Cardiac muscle cell (in vitro differentiated cells and primary cell): ENCODE results near the gene CACNA2D3. TPM values are rescaled to one million over a fixed set of nuclear protein-coding genes. Genes with fewer than 3 reads are reported as not detected.

Experiments used
- DNase-seq, 2 donors: peaks; one replicate each; pipeline versions ENCODE4 v3.0.0 to v3.0.0-alpha.2; 2010 to 2017; ENCODE audit warnings: low read depth in 1 of 2, low spot score in 1 of 2
- H3K27ac ChIP-seq: fragments of 200-600 bp; sonication (generic); 2 replicates; pipeline ENCODE4 v1.5.1; 2016
- H3K27me3 ChIP-seq: fragments of 200-600 bp; sonication (generic); 2 replicates; pipeline ENCODE4 v1.6.0; 2016; ENCODE audit warnings: control low read depth
- H3K36me3 ChIP-seq: fragments of 200-600 bp; sonication (generic); 2 replicates; pipeline ENCODE4 v1.5.1; 2016; ENCODE audit warnings: control low read depth
- H3K4me1 ChIP-seq: fragments of 200-600 bp; sonication (generic); 2 replicates; pipeline ENCODE4 v1.8.1; 2017; ENCODE audit warnings: low read depth, mild to moderate bottlenecking, mixed run types
- H3K4me3 ChIP-seq: fragments of 200-600 bp; sonication (generic); 2 replicates; pipeline ENCODE4 v1.5.1; 2016; ENCODE audit warnings: mild to moderate bottlenecking
- H3K9me3 ChIP-seq: fragments of 200-600 bp; sonication (generic); 2 replicates; pipeline ENCODE4 v1.5.1; 2017; ENCODE audit warnings: low read depth, mild to moderate bottlenecking, control low read depth
- CTCF ChIP-seq: IDR thresholded peaks from 2 replicates; pipeline ENCODE4 v1.5.1; 2012; ENCODE audit warnings: low read depth, mild to moderate bottlenecking, low read length
- polyA plus RNA-seq: library from polyadenylated mRNA; unstranded; fragments of >200 nt; fragmentation: Nextera tagmentation; extraction: Ambion mirVana; gene quantifications from 2 replicates; pipeline ENCODE4 v1.2.1, GENCODE V29; 2016
- total RNA-seq: library from RNA; depleted of rRNA; stranded (reverse); fragments of >200 nt; gene quantifications from 2 replicates; pipeline ENCODE4 v1.2.3, GENCODE V29; 2016

Gene CACNA2D3
- total and polyA plus RNA-seq, 2 experiments from 2014 or later = 0.45 to 0.59 TPM

GRCh38 chr3:54773271-54773670, 650.9 kb downstream of the CACNA2D3 start:
- H3K4me3 ChIP-seq = no peak overlapping the region
- DNase-seq = no peak
- H3K27ac ChIP-seq = no peak overlapping the region
- TF ChIP-seq CTCF = no peak
- H3K4me1 ChIP-seq = no peaks in the 10 kb centered on the region
- H3K9me3 ChIP-seq = no peaks in the 10 kb centered on the region
- no peaks in the 10 kb centered on the region for H3K36me3 ChIP-seq
- no peaks in the 10 kb centered on the region for H3K27me3 ChIP-seq

GRCh38 chr3:54776601-54777000, 654.2 kb downstream of the CACNA2D3 start:
- Histone ChIP-seq H3K27me3 (no peaks in the 10 kb centered on the region), H3K9me3 (no peaks in the 10 kb centered on the region), H3K4me1 (no peaks in the 10 kb centered on the region), H3K27ac (no peak overlapping the region), H3K36me3 (no peaks in the 10 kb centered on the region), H3K4me3 (no peak overlapping the region)
- no peak for TF ChIP-seq CTCF
- DNase-seq = no peak

- no peak overlapping the region for H3K4me3 ChIP-seq
Observed at GRCh38 chr3:54777141-54777540, 654.8 kb downstream of the CACNA2D3 start.

GRCh38 chr3:54780336-54780735, 658.0 kb downstream of the CACNA2D3 start:
- DNase-seq = no peak
- H3K36me3 ChIP-seq = no peaks in the 10 kb centered on the region
- no peak for TF ChIP-seq CTCF

More at GRCh38 chr3:54777141-54777540, 654.8 kb downstream of the CACNA2D3 start:
- peak in 1 of 2 donors; percentile 29 for DNase-seq
- H3K27ac ChIP-seq = no peak overlapping the region
- H3K9me3 ChIP-seq = no peaks in the 10 kb centered on the region
- H3K36me3 ChIP-seq = no peaks in the 10 kb centered on the region
- no peak for TF ChIP-seq CTCF
- H3K4me1 ChIP-seq = no peaks in the 10 kb centered on the region
- no peaks in the 10 kb centered on the region for H3K27me3 ChIP-seq

DNA sequence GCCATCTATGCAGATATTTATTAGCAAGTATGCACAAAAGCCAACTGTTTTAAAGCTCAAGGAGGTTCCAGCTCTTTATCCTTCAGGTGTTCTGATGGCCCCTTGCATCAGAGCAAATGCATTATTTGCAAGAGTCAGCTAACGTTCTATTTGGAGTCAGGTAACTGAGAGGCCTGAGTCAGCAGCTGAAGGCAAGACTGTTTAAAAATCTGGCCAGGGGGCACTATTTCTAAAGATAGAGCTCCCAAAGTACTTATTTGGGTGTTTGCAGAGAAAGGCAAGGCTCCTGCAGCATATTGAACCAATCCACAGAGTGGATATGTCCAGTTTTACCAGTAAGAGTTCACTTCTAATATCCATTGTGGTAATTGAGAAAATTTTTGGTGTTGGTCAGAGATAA, 659.4 kb downstream of the CACNA2D3 start:
- Histone ChIP-seq H3K4me1 (no peaks in the 10 kb centered on the region), H3K27me3 (no peaks in the 10 kb centered on the region), H3K9me3 (no peaks in the 10 kb centered on the region), H3K36me3 (no peaks in the 10 kb centered on the region), H3K27ac (no peak overlapping the region), H3K4me3 (no peak overlapping the region)
- DNase-seq = peak in 1 of 2 donors; percentile 37
- TF ChIP-seq CTCF = no peak

More at GRCh38 chr3:54780336-54780735, 658.0 kb downstream of the CACNA2D3 start:
- H3K4me3 ChIP-seq = no peak overlapping the region
- H3K27ac ChIP-seq = no peak overlapping the region
- H3K27me3 ChIP-seq = no peaks in the 10 kb centered on the region
- H3K9me3 ChIP-seq = no peaks in the 10 kb centered on the region
- H3K4me1 ChIP-seq = no peaks in the 10 kb centered on the region

DNA sequence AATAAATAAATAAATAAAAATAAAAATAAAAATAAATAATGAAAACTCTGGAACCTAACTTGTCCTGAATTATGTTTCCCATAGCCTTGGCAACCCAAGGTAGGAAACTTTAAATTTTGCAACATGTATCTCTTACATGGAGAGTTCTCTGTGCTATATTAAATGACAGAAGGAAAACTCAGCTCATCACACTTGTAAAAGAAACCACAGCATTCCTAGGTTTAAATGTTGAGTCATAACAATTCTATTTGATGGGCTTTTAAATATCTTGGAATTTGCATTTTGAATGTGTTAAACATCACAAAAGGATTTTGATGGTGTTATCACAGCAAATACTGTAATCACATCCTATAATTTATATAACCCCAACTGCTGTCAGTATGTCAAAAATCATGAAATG, 661.3 kb downstream of the CACNA2D3 start:
- Histone ChIP-seq H3K36me3 (no peaks in the 10 kb centered on the region), H3K4me1 (no peaks in the 10 kb centered on the region), H3K9me3 (no peaks in the 10 kb centered on the region), H3K27ac (no peak overlapping the region), H3K27me3 (no peaks in the 10 kb centered on the region), H3K4me3 (no peak overlapping the region)
- no peak for TF ChIP-seq CTCF
- DNase-seq = no peak
